ENCODE data around the gene CREB3L4. TPM values are rescaled to one million over a fixed set of nuclear protein-coding genes. Genes with fewer than 3 reads are reported as not detected.
A peak's percentile ranks its signal among the peaks of the same experiment; 100 is the strongest.

The CREB3L4 gene
- total and polyA plus RNA-seq, 2 of the 13 experiments (the other 11 are each of a cell fraction or from before 2014, with no cell fraction given) = 9.9 to 18.7 TPM

GRCh38 chr1:153967107-153967999 is at the start of gene CREB3L4 (continued):
- TF ChIP-seq ZMYM2 (CRISPR knock-in tag; IDR thresholded peaks at IDR 0.05) (peak; percentile 77), ZNF354B (CRISPR knock-in tag; IDR thresholded peaks at IDR 0.05) (peak; percentile 41; the same call in 1 of the 2 replicates), MXI1 (IDR thresholded peaks at IDR 0.05; ENCODE audit: borderline replicate concordance, low read depth, low read length) (peak; percentile 95), ZNF800 (CRISPR knock-in tag; IDR thresholded peaks at IDR 0.05) (peak; percentile 75; the same call in 1 of the 2 replicates), RFXAP (CRISPR knock-in tag; IDR thresholded peaks at IDR 0.05; ENCODE audit: borderline replicate concordance) (no peak), ZNF646 (CRISPR knock-in tag; IDR thresholded peaks at IDR 0.05) (no peak), CENPBD1 (CRISPR knock-in tag; IDR thresholded peaks at IDR 0.05; ENCODE audit: borderline replicate concordance, low read depth) (no peak), ZNF234 (CRISPR knock-in tag; conservative IDR thresholded peaks at IDR 0.05) (peak; percentile 79; the same call in 1 of the 2 replicates), RFX5 (IDR thresholded peaks at IDR 0.05; ENCODE audit: low read depth, low read length) (no peak), KDM5A (IDR thresholded peaks at IDR 0.05; ENCODE audit: borderline replicate concordance, low read length) (no peak; the same call in 1 of the 2 replicates), PAWR (CRISPR knock-in tag; IDR thresholded peaks at IDR 0.05; ENCODE audit: borderline replicate concordance) (no peak), TRIM24 (CRISPR knock-in tag; IDR thresholded peaks at IDR 0.05) (no peak), MAFG (CRISPR knock-in tag; IDR thresholded peaks at IDR 0.05) (no peak)

Measured in HepG2 (cell line).